GM23248 (cell line): ENCODE measurements around the gene TMIGD3.

Experiments used
- EZH2 ChIP-seq: fragments of 200-600 bp; sonication (generic); IDR thresholded peaks from 2 replicates; pipeline ENCODE4 v1.6.1; 2018; ENCODE audit warnings: antibody characterized with exemption, mild to moderate bottlenecking; ENCODE audit not compliant: insufficient read depth, poor library complexity, severe bottlenecking
- EZH2phosphoT487 ChIP-seq: fragments of 200-600 bp; sonication (generic); IDR thresholded peaks from 2 replicates; pipeline ENCODE4 v1.6.1; 2018; ENCODE audit warnings: antibody characterized with exemption, moderate library complexity, mild to moderate bottlenecking, low read depth; ENCODE audit not compliant: insufficient read depth

DNA sequence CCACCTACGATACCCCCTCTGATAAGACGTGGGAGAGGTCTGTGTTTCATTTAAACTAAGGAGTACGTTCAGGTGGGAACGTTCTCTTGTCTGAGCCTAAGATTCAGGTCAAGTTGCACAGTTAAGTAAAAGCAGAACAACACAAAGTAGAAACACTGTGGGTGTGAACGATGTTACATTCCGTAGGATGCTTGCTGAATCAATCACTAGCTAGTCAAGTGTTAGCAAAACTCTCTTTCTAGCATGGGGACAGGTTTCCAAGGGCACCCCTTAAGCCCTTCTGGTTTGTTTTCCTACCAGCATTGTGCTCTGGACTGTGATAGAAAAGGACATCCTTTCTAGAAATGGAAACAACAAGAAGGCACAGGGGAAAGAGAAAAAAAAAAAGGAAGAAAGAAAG is 16.3 kb downstream of the TMIGD3 start:
- no peak for TF ChIP-seq EZH2phosphoT487
- no peak for TF ChIP-seq EZH2
